Stromal cell of bone marrow (primary cell): ENCODE measurements around the gene MAD2L1BP.
"Not testable (repeated sequence)": the region's sequence is repeated elsewhere in the genome, so short reads cannot be mapped to it uniquely, and the experiment has no call there.

Source experiments
- DNase-seq: peaks from one replicate; pipeline ENCODE4 v3.0.0-alpha.2; 2012; ENCODE audit warnings: low read depth

The MAD2L1BP gene

GRCh38 chr6:43627008-43627825 is 8.4 kb upstream of the MAD2L1BP start:
- DNase-seq: peak; percentile 94

DNA sequence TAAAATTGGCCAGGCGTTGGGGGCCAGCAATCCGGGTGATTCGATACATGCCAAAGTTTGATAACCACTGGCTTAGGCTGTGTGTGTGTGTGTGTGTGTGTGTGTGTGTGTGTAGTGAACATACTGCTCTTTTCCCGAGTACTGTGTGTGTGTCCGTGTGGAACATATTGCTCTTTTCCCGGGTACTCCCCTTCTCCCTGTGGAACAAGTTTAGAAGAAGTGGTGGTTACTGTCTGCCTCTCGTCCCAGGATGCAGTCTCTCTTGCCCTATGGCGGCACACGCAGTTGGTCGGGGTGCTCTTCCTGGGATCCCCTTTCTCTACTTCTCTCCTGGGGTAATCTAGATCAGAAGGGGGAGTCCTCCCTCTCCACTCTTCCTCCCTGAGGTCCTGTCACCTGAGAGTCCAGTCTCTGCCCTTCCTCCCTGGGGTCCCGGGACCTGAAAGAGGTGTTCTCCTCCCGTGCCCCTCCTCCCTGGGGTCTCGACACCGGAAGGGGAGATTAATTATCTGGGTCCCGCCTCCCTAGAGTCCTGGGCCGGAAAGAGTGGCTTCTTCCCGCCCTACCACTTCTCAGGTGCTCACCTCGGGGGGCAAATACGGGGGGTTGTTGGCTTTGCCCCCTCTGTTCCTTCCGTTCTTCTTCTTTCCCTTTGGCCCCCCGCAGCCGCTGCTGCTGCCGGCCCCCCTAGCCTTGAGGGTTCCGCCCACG is 7.1 kb upstream of the MAD2L1BP start:
- no peak for DNase-seq

- DNase-seq: peak; percentile 98
Measured at GRCh38 chr6:43629104-43629504, 6.5 kb upstream of the MAD2L1BP start, which contains the start of gene GTPBP2. TSS of gene GTPBP2 (minus strand) at chr6:43629264. CDS start at chr6:43629162, 102 bp downstream.

- DNase-seq: peak; percentile 97
Measured at GRCh38 chr6:43629505-43630300, 5.9 kb upstream of the MAD2L1BP start.

GRCh38 chr6:43630980-43631619 is 4.5 kb upstream of the MAD2L1BP start:
- no peak for DNase-seq

DNA sequence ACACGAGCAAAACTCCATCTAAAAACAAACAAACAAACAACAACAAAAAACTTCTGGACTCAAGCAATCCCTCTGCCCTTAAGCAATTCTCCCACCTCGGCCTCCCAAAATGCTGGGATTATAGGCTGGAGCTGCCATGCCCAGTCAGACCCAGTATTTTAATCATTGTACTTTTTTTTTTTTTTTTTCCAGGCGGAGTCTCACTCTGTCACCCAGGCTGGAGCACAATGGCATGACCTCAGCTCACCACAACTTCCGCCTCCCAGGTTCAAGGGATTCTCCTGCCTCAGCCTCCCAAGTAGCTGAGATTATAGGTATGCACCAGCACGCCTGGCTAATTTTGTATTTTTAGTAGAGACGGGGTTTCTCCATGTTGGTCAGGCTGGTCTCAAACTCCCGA is 2.6 kb upstream of the MAD2L1BP start:
- DNase-seq: not testable (repeated sequence)

- DNase-seq: no peak
Measured at GRCh38 chr6:43634702-43635303, 837 bp upstream of the MAD2L1BP start.

DNA sequence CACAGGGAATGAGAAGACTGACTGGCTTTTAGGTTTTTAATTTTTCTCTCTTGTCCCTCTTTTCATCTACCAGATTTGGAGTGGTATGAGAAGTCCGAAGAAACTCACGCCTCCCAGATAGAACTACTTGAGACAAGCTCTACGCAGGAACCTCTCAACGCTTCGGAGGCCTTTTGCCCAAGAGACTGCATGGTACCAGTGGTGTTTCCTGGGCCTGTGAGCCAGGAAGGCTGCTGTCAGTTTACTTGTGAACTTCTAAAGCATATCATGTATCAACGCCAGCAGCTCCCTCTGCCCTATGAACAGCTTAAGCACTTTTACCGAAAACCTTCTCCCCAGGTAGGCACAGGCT is 644 bp downstream of the MAD2L1BP start:
- DNase-seq: no peak

DNA sequence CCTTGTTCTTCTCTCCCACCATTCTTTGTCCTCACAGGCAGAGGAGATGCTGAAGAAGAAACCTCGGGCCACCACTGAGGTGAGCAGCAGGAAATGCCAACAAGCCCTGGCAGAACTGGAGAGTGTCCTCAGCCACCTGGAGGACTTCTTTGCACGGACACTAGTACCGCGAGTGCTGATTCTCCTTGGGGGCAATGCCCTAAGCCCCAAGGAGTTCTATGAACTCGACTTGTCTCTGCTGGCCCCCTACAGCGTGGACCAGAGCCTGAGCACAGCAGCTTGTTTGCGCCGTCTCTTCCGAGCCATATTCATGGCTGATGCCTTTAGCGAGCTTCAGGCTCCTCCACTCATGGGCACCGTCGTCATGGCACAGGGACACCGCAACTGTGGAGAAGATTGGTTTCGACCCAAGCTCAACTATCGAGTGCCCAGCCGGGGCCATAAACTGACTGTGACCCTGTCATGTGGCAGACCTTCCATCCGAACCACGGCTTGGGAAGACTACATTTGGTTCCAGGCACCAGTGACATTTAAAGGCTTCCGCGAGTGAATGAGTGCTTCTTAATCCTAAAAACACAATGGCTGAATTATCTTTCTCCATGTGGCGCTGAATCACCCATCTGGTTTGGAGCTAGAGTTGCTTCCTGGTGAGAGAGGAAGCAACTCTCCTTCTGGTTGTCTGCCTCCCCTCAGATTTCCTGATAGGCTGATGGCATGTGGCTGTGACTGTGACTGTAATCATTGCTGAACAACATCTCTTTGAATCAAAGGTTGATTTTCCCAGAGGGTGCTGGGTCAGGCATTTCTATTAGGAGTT is 4.6 kb downstream of the MAD2L1BP start:
- DNase-seq: no peak

GRCh38 chr6:43644940-43645612 is 9.4 kb downstream of the MAD2L1BP start, which contains the start of gene RSPH9:
TSS of gene RSPH9 (plus strand) at chr6:43645036. CDS start at chr6:43645099, 63 bp downstream.
- DNase-seq: no peak

DNA sequence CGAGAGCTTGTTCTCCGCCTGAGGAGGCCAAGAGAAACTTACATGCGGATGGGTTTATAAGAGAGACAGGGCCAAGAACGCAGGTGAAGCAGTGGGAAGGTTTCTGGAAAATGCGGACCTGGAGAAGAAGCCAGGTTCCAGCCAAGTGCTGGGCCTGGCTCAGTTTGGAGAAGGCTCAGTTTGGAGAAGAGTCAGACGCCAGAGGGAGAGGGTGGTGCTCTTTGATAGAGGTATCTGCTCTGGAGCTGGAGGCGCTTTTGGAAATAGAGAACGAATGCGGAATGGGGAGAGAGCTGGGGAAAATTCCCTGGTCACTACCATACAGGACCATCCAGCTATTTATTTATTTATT is 9.9 kb downstream of the MAD2L1BP start:
- DNase-seq: no peak

- no peak for DNase-seq
Measured at GRCh38 chr6:43647613-43648012, 12.0 kb downstream of the MAD2L1BP start.

DNA sequence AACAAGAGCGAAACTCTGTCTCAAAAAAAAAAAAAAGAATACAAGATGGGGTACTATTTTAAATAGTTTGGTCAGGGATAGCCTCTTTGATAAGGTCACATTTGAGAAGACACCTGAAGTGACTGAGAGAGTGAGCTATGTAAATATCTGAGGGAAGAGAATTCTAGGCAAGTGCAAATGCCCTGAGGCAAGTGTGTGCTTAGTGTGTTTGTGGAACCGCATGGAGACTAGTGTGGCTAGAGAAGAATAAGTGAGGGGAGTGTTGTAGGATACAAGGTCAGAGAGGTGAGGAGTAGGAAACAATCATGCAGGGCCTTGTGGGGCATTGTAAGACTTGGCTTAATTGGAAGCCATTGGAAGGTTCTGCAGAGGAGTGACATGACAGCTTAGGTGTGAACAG is 12.6 kb downstream of the MAD2L1BP start:
- DNase-seq: no peak

DNA sequence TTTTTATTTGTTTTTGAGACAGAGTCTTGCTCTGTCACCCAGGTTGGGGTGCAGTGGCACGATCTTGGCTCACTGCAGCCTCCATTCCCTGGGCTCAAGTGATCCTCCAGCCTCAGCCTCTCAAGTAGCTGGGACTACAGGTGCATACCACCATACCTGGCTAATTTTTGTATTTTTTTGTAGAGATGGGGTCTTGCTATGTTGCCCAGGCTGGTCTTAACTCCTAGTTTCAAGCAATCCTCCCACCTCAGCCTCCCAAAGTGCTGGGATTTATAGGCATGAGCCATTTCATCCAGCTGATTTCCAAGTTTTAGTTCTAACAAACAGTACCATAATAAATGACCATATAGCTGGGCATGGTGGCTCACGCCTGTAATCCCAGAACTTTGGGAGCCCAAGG is 17.2 kb downstream of the MAD2L1BP start:
- DNase-seq: not testable (repeated sequence)

GRCh38 chr6:43657221-43657802 is 21.7 kb downstream of the MAD2L1BP start:
- no peak for DNase-seq

DNA sequence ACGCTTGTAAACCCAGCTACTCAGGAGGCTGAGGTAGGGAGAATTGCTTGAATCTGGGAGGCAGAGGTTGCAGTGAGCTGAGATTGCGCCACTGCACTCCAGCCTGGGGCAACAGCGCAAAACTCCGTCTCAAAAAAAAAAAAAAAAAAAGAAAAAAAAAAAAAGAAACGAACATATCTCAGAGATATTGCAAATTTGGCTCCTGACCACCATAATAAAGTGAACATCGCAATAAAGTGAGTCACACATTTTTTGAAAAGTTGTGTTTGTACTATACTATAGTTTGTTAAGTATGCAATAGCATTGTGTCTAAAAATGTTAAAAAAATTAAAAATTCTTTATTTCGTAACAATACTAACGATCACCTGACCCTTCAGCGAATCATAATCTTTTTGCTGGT is 22.5 kb downstream of the MAD2L1BP start:
- no peak for DNase-seq

- not testable (repeated sequence) for DNase-seq
Measured at GRCh38 chr6:43662948-43663347, 27.3 kb downstream of the MAD2L1BP start.

- no peak for DNase-seq
Measured at GRCh38 chr6:43665376-43665775, 29.7 kb downstream of the MAD2L1BP start.

GRCh38 chr6:43666196-43666920 is 30.7 kb downstream of the MAD2L1BP start:
- no peak for DNase-seq
